HEK293 (cell line): ENCODE data around the gene TMSB4X.

ENCODE experiments used
- CTCF ChIA-PET: fragments of 350-600 bp; formaldehyde crosslinking; extraction: SDS; loops from one replicate; lab custom pipeline; 2021; ENCODE audit warnings: antibody characterized with exemption; lab: Yijun Ruan, JAX
- POLR2A ChIA-PET: fragments of 300-600 bp; formaldehyde crosslinking; extraction: SDS; loops from one replicate; lab custom pipeline; 2020; ENCODE audit warnings: antibody characterized with exemption, inconsistent platforms; lab: Yijun Ruan, JAX
- H3K27ac ChIP-seq: fragments of 200-500 bp; sonication (Bioruptor generic); 2 replicates; pipeline ENCODE4 v1.5.1; 2014; ENCODE audit warnings: low read depth, low read length, control low read depth, inconsistent platforms; ENCODE audit errors: extremely low read depth
- H3K36me3 ChIP-seq, 2 experiments: fragments of 200-500 bp in 1 of 2; sonication (Bioruptor generic) in 1 of 2; 1 replicate in 1 of 2; 2 replicates in 1 of 2; pipeline ENCODE4 v1.5.1; 2014 to 2017; ENCODE audit warnings: inconsistent platforms in 2 of 2, low read length in 2 of 2; ENCODE audit not compliant: control insufficient read depth in 2 of 2, insufficient read depth in 1 of 2
- H3K4me1 ChIP-seq: fragments of 200-500 bp; sonication (Bioruptor generic); 2 replicates; pipeline ENCODE4 v1.5.1; 2014; ENCODE audit warnings: mild to moderate bottlenecking, low read length, inconsistent platforms; ENCODE audit not compliant: control insufficient read depth, insufficient read depth
- H3K4me3 ChIP-seq: 2 replicates; pipeline ENCODE4 v1.5.1; 2011; ENCODE audit warnings: low read depth, mild to moderate bottlenecking, control low read depth, low read length, moderate library complexity
- H3K9me3 ChIP-seq: fragments of 200-500 bp; sonication (Bioruptor generic); 2 replicates; pipeline ENCODE4 v1.5.1; 2014; ENCODE audit warnings: low read depth, low read length, inconsistent platforms; ENCODE audit not compliant: control insufficient read depth, insufficient read depth
- SP2 ChIP-seq: fragments of 450-650 bp; formaldehyde crosslinking; IDR thresholded peaks from 2 replicates; pipeline ENCODE4 v1.5.1; 2016; ENCODE audit warnings: missing biosample characterization, missing genetic modification characterization
- ZBTB7A ChIP-seq: fragments of 450-650 bp; formaldehyde crosslinking; IDR thresholded peaks from 2 replicates; pipeline ENCODE4 v1.5.1; 2016; ENCODE audit warnings: low read depth, missing biosample characterization, missing genetic modification characterization
- ZNF16 ChIP-seq: fragments of 450-650 bp; formaldehyde crosslinking; IDR thresholded peaks from 2 replicates; pipeline ENCODE4 v1.5.1; 2016; ENCODE audit warnings: low read depth, missing biosample characterization, missing genetic modification characterization
- ZNF416 ChIP-seq: fragments of 450-650 bp; formaldehyde crosslinking; IDR thresholded peaks from 2 replicates; pipeline ENCODE4 v1.5.1; 2016; ENCODE audit warnings: missing biosample characterization, missing genetic modification characterization
- ZNF514 ChIP-seq: fragments of 450-650 bp; formaldehyde crosslinking; IDR thresholded peaks from 2 replicates; pipeline ENCODE4 v1.5.1; 2016; ENCODE audit warnings: missing biosample characterization, missing genetic modification characterization
- ZNF521 ChIP-seq: fragments of 450-650 bp; formaldehyde crosslinking; IDR thresholded peaks from 2 replicates; pipeline ENCODE4 v1.5.1; 2017; ENCODE audit warnings: missing biosample characterization, mild to moderate bottlenecking, missing genetic modification characterization
- ZNF560 ChIP-seq: fragments of 450-650 bp; formaldehyde crosslinking; IDR thresholded peaks from 2 replicates; pipeline ENCODE4 v1.5.1; 2017; ENCODE audit warnings: missing biosample characterization, missing genetic modification characterization, borderline replicate concordance
- ZNF623 ChIP-seq: fragments of 450-650 bp; formaldehyde crosslinking; IDR thresholded peaks from 2 replicates; pipeline ENCODE4 v1.5.1; 2016; ENCODE audit warnings: missing biosample characterization, missing genetic modification characterization
- ZNF654 ChIP-seq: fragments of 450-650 bp; formaldehyde crosslinking; IDR thresholded peaks from 2 replicates; pipeline ENCODE4 v1.5.1; 2016; ENCODE audit warnings: low read depth, missing biosample characterization, missing genetic modification characterization
- ZNF768 ChIP-seq: fragments of 450-650 bp; formaldehyde crosslinking; IDR thresholded peaks from 2 replicates; pipeline ENCODE4 v1.5.1; 2018; ENCODE audit warnings: missing biosample characterization, mild to moderate bottlenecking, missing genetic modification characterization
- ZNF785 ChIP-seq: fragments of 450-650 bp; formaldehyde crosslinking; IDR thresholded peaks from 2 replicates; pipeline ENCODE4 v1.5.1; 2016; ENCODE audit warnings: missing biosample characterization, missing genetic modification characterization
- ZNF830 ChIP-seq: fragments of 450-650 bp; IDR thresholded peaks from 2 replicates; pipeline ENCODE4 v1.5.0; 2018; ENCODE audit warnings: missing biosample characterization, missing genetic modification characterization, low read depth, mild to moderate bottlenecking, moderate library complexity
- TF ChIP-seq, protein P1 (sequence below): fragments of 450-650 bp; formaldehyde crosslinking; IDR thresholded peaks from 2 replicates; pipeline ENCODE4 v1.5.1; 2016; ENCODE audit warnings: missing biosample characterization, missing genetic modification characterization
- TF ChIP-seq, protein P2 (sequence below): fragments of 450-650 bp; formaldehyde crosslinking; IDR thresholded peaks from 2 replicates; pipeline ENCODE4 v1.5.1; 2016; ENCODE audit warnings: missing biosample characterization, missing genetic modification characterization
- TF ChIP-seq, protein P3 (sequence below): sonication (generic); formaldehyde crosslinking; IDR thresholded peaks from 2 replicates; pipeline ENCODE4 v1.8.1; 2022; ENCODE audit warnings: mild to moderate bottlenecking, moderate library complexity, missing genetic modification reagents
- TF ChIP-seq, protein P4 (sequence below): fragments of 450-650 bp; formaldehyde crosslinking; IDR thresholded peaks from 2 replicates; pipeline ENCODE4 v1.5.1; 2017; ENCODE audit warnings: missing biosample characterization, missing genetic modification characterization
- TF ChIP-seq, protein P5 (sequence below): fragments of 450-650 bp; formaldehyde crosslinking; IDR thresholded peaks from 2 replicates; pipeline ENCODE4 v1.5.1; 2016; ENCODE audit warnings: missing biosample characterization, missing genetic modification characterization

TMSB4X gene

DNA sequence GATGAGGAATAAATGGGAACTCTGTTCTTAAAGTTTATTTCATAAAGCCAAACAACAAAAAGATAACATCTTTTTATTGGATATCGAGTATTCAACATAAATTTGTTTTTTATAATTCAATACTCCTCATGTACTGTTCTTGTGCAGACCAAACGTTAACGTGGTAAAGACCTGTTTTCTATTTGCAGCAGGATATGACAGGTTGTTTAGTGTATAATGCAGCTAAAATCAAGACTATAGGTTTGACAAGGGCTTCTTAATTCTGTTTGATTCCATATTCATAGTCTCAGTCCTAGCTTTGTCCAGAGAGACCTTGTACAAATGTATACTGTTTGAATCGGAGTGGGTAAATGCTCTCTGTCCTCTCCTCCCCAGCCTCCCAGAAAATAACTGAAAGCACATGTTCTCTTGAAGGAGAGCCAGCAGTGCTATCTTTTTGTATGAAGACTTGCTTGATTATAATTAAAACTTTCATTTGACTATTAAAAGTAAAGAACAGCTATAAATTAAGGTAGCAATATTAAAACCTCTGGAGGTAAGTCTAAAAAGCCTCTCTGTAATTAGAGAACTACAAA, 17.7 kb downstream of the TMSB4X start (continued):
- TF ChIP-seq, protein P1, sequence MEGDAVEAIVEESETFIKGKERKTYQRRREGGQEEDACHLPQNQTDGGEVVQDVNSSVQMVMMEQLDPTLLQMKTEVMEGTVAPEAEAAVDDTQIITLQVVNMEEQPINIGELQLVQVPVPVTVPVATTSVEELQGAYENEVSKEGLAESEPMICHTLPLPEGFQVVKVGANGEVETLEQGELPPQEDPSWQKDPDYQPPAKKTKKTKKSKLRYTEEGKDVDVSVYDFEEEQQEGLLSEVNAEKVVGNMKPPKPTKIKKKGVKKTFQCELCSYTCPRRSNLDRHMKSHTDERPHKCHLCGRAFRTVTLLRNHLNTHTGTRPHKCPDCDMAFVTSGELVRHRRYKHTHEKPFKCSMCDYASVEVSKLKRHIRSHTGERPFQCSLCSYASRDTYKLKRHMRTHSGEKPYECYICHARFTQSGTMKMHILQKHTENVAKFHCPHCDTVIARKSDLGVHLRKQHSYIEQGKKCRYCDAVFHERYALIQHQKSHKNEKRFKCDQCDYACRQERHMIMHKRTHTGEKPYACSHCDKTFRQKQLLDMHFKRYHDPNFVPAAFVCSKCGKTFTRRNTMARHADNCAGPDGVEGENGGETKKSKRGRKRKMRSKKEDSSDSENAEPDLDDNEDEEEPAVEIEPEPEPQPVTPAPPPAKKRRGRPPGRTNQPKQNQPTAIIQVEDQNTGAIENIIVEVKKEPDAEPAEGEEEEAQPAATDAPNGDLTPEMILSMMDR (tag by site-specific recombination): no peak
- TF ChIP-seq ZNF623 (no peak), SP2 (no peak), ZNF560 (tag by site-specific recombination) (no peak), ZNF654 (tag by site-specific recombination) (no peak), ZNF16 (tag by site-specific recombination) (no peak)
- TF ChIP-seq, protein P2, sequence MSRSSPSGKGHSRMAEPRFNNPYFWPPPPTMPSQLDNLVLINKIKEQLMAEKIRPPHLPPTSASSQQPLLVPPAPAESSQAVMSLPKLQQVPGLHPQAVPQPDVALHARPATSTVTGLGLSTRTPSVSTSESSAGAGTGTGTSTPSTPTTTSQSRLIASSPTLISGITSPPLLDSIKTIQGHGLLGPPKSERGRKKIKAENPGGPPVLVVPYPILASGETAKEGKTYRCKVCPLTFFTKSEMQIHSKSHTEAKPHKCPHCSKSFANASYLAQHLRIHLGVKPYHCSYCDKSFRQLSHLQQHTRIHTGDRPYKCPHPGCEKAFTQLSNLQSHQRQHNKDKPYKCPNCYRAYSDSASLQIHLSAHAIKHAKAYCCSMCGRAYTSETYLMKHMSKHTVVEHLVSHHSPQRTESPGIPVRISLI (tag by site-specific recombination): no peak
- TF ChIP-seq, protein P3, sequence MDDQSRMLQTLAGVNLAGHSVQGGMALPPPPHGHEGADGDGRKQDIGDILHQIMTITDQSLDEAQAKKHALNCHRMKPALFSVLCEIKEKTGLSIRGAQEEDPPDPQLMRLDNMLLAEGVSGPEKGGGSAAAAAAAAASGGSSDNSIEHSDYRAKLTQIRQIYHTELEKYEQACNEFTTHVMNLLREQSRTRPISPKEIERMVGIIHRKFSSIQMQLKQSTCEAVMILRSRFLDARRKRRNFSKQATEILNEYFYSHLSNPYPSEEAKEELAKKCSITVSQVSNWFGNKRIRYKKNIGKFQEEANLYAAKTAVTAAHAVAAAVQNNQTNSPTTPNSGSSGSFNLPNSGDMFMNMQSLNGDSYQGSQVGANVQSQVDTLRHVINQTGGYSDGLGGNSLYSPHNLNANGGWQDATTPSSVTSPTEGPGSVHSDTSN (CRISPR knock-in tag): no peak
- TF ChIP-seq, protein P4, sequence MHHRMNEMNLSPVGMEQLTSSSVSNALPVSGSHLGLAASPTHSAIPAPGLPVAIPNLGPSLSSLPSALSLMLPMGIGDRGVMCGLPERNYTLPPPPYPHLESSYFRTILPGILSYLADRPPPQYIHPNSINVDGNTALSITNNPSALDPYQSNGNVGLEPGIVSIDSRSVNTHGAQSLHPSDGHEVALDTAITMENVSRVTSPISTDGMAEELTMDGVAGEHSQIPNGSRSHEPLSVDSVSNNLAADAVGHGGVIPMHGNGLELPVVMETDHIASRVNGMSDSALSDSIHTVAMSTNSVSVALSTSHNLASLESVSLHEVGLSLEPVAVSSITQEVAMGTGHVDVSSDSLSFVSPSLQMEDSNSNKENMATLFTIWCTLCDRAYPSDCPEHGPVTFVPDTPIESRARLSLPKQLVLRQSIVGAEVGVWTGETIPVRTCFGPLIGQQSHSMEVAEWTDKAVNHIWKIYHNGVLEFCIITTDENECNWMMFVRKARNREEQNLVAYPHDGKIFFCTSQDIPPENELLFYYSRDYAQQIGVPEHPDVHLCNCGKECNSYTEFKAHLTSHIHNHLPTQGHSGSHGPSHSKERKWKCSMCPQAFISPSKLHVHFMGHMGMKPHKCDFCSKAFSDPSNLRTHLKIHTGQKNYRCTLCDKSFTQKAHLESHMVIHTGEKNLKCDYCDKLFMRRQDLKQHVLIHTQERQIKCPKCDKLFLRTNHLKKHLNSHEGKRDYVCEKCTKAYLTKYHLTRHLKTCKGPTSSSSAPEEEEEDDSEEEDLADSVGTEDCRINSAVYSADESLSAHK: no peak

DNA sequence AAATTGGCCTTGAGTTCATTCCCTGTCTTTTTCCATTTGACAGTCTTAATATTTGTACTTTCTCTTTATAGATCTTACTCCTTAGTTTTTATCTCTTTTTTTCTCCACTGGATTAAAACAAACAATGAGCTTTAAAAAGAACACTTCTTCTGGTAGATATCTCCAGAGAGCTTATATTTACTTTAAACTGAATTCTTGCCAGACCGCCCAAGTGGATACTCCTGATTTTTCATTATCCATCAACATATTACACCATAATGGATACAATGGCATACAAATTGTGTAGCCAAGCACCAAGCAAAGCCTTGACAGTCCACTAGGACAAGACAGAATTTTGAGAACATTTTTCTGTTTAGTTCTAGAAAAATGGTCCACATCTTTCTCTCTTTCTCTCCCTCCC, 18.9 kb downstream of the TMSB4X start:
- TF ChIP-seq ZNF830 (tag by site-specific recombination): no peak
- no peak for TF ChIP-seq ZNF768 (tag by site-specific recombination)
- no peak for TF ChIP-seq ZBTB7A
- no peak for TF ChIP-seq ZNF785 (tag by site-specific recombination)
- TF ChIP-seq, protein P1 (tag by site-specific recombination): no peak
- TF ChIP-seq ZNF514: no peak
- Histone ChIP-seq H3K4me1 (peaks cover 13% of the 10 kb centered on the region), H3K9me3 (no peaks in the 10 kb centered on the region), H3K27ac (no peak overlapping the region), H3K36me3 (no peaks in the 10 kb centered on the region), H3K4me3 (no peak overlapping the region)
- ChIA-PET POLR2A (interaction anchor here (0.5 kb wide), 1 partner anchor 214 kb away, joined by 3 read pairs; no protein-coding TSS in a partner anchor), CTCF (interaction anchor here (0.7 to 1.1 kb wide), 4 partner anchors 47 to 159 kb away, joined by 3 read pairs; no protein-coding TSS in a partner anchor)

DNA sequence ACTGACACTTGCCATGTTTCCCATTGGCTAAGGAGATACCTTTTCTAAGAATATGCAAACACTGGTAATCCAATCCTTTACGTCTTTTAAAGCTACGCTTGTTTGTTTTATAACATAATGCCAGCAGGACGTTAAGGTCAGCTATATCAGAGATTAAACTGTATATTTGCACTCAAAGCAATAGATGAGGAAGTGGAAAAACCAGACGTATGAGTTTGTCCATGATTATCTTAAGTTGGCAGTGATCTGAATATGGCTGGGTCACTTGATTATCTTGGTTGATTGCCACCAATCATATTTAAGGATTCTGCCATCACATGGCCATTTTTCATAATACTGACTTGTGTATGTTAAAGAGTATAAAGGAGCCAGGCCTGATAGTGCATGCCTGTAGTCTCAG, 19.4 kb downstream of the TMSB4X start:
- CTCF ChIA-PET: interaction anchor here (0.7 to 1.1 kb wide), 4 partner anchors 47 to 158 kb away, joined by 3 read pairs; no protein-coding TSS in a partner anchor
- no peaks in the 10 kb centered on the region for H3K9me3 ChIP-seq
- TF ChIP-seq ZNF521 (tag by site-specific recombination): no peak
- TF ChIP-seq, protein P5, sequence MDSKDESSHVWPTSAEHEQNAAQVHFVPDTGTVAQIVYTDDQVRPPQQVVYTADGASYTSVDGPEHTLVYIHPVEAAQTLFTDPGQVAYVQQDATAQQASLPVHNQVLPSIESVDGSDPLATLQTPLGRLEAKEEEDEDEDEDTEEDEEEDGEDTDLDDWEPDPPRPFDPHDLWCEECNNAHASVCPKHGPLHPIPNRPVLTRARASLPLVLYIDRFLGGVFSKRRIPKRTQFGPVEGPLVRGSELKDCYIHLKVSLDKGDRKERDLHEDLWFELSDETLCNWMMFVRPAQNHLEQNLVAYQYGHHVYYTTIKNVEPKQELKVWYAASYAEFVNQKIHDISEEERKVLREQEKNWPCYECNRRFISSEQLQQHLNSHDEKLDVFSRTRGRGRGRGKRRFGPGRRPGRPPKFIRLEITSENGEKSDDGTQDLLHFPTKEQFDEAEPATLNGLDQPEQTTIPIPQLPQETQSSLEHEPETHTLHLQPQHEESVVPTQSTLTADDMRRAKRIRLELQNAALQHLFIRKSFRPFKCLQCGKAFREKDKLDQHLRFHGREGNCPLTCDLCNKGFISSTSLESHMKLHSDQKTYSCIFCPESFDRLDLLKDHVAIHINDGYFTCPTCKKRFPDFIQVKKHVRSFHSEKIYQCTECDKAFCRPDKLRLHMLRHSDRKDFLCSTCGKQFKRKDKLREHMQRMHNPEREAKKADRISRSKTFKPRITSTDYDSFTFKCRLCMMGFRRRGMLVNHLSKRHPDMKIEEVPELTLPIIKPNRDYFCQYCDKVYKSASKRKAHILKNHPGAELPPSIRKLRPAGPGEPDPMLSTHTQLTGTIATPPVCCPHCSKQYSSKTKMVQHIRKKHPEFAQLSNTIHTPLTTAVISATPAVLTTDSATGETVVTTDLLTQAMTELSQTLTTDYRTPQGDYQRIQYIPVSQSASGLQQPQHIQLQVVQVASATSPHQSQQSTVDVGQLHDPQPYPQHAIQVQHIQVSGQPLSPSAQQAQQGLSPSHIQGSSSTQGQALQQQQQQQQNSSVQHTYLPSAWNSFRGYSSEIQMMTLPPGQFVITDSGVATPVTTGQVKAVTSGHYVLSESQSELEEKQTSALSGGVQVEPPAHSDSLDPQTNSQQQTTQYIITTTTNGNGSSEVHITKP (tag by site-specific recombination): no peak
- TF ChIP-seq, protein P1 (tag by site-specific recombination): no peak
- TF ChIP-seq ZNF416 (tag by site-specific recombination): no peak

More for the DNA sequence above, 19.4 kb downstream of the TMSB4X start:
- Histone ChIP-seq H3K27ac (no peak overlapping the region), H3K4me1 (peaks cover 13% of the 10 kb centered on the region), H3K36me3 (no peaks in the 10 kb centered on the region), H3K4me3 (no peak overlapping the region)
- POLR2A ChIA-PET: no interaction called here
